Raji (cell line): ENCODE data around the gene FRMD4A.

Experiments
- POLR2A ChIP-seq: IDR thresholded peaks from 2 replicates; pipeline ENCODE4 v1.6.1; 2011; ENCODE audit warnings: low read depth, low read length, control low read depth; ENCODE audit not compliant: insufficient read depth

Gene FRMD4A

GRCh38 chr10:13978533-13979115 is 352.1 kb downstream of the FRMD4A start:
- no peak for TF ChIP-seq POLR2A

- TF ChIP-seq POLR2A = no peak
Observed at GRCh38 chr10:13977861-13978532, 352.7 kb downstream of the FRMD4A start.

- TF ChIP-seq POLR2A = no peak
Observed at GRCh38 chr10:13973742-13974141, 357.0 kb downstream of the FRMD4A start.

GRCh38 chr10:13972609-13973008 is 358.1 kb downstream of the FRMD4A start:
- TF ChIP-seq POLR2A = no peak

GRCh38 chr10:13971601-13972475 is 358.9 kb downstream of the FRMD4A start:
- no peak for TF ChIP-seq POLR2A

GRCh38 chr10:13970957-13971353 is 359.8 kb downstream of the FRMD4A start:
- no peak for TF ChIP-seq POLR2A

- TF ChIP-seq POLR2A = no peak
Observed at GRCh38 chr10:13970236-13970956, 360.3 kb downstream of the FRMD4A start.

- TF ChIP-seq POLR2A = no peak
Observed at GRCh38 chr10:13969792-13970140, 361.0 kb downstream of the FRMD4A start.

- no peak for TF ChIP-seq POLR2A
Observed at GRCh38 chr10:13969118-13969791, 361.5 kb downstream of the FRMD4A start.

GRCh38 chr10:13961853-13962252 is 368.9 kb downstream of the FRMD4A start:
- no peak for TF ChIP-seq POLR2A

- no peak for TF ChIP-seq POLR2A
Observed at GRCh38 chr10:13961097-13961496, 369.6 kb downstream of the FRMD4A start.

GRCh38 chr10:13960603-13961002 is 370.1 kb downstream of the FRMD4A start:
- no peak for TF ChIP-seq POLR2A

- no peak for TF ChIP-seq POLR2A
Observed at GRCh38 chr10:13959443-13960359, 371.0 kb downstream of the FRMD4A start.

GRCh38 chr10:13957856-13958255 is 372.9 kb downstream of the FRMD4A start:
- no peak for TF ChIP-seq POLR2A
